Activated naive CD4-positive, alpha-beta T cell treated with Interleukin-2 at 50 U/mL for 16 hours (primary cell): Measurements from ENCODE around the gene PRDM8.
"Not testable (repeated sequence)": the region's sequence is repeated elsewhere in the genome, so short reads cannot be mapped to it uniquely, and the experiment has no call there.

Experiments
- DNase-seq: peaks from one replicate; pipeline ENCODE4 v3.0.0-alpha.2; 2020

The PRDM8 gene

GRCh38 chr4:80231180-80231579 is 33.9 kb downstream of the PRDM8 start:
- DNase-seq, result no peak

GRCh38 chr4:80232707-80233370 is 35.5 kb downstream of the PRDM8 start:
- no peak for DNase-seq

- DNase-seq, result no peak
These were observed 36.1 kb downstream of the PRDM8 start for GRCh38 chr4:80233390-80233789.

DNA sequence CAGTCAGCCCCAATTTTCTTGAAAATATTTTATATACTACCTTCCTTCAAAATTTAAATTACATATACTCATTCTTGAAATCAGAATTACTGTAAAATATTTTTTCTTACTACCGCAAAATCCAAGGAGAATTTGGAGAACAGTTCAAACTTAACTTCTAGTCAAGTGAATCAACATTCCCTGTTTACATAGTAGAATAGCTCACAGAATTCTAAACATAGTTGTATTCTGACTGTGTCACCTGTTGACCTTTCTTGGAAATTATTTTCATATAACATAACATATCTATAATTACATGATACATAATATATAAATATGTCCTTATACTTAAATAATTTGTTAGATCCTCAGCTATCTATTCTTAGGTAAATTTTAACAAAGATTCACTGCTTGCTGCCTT is 38.1 kb downstream of the PRDM8 start:
- no peak for DNase-seq

GRCh38 chr4:80237992-80238391 is 40.7 kb downstream of the PRDM8 start:
- no peak for DNase-seq

DNA sequence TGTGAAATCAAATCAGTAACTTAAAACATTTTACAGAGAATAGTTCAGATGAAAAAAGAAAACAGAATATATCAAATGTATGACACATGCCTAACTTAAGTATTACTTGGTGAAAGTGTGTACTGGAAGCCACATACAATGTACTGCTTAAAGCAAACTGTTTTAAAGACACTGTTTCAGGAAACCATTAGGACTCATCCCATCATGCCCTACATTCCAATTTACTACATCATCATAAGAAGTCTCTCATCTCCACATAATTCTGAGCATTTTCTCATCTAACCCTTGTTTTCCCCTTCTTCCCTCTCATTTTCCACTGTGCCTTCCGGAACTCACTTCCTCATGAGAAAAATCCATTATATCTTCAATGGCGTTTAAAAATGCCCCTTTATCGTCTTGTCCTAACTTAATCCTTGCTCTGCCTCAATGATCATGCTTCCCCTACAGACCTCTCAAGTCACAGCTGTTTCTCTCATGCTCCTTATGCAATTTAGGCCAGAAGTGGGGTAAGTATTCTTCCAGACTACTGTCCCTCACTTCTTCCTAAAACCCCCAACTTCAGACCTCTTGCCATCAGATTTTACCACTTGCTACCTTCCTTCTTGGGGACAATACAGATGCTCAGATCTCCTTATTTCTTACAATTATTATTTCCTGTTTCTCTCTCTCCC is 42.3 kb downstream of the PRDM8 start:
- no peak for DNase-seq

DNA sequence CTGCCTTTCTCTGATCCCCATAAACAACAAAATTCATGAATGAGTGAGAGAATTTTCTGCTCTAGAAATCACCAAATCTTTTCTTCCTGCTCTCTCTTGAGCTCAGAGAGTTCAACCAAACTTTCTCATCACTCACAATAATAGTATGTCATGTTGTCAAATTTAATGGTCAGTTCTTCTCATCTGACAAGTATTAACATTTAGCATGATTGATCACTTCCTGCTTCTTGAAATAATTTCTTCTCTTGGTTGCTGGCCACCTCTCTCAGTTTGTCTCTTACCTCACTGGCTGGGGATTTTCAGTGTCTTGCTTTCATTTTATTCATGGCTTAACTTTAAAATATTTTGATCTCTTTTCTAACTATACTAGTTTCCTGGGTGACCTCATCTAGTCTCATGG is 43.7 kb downstream of the PRDM8 start:
- DNase-seq, result no peak

- DNase-seq, result no peak
These were observed 46.1 kb downstream of the PRDM8 start for GRCh38 chr4:80243274-80244018.

GRCh38 chr4:80247484-80247883 is 50.2 kb downstream of the PRDM8 start:
- DNase-seq, result not testable (repeated sequence)

- DNase-seq, result no peak
These were observed 51.8 kb downstream of the PRDM8 start for GRCh38 chr4:80249144-80249543.

DNA sequence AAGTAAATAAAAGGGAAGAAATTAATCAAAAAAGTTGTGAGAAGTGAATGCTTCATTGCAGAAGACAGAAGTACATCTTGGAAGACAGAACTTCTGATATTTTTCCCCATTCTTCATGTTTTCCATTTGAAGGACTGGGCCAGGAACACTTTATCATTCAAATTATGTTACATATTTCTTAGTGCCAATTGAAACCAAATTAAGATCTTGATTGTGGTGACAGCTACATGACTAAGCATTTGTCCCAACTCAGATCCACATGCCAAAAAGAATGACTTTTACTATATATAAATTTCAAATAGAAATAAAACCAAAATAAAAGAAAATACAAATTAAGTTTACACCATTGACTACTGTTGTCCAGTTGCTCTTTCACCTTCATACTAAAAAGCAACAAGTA is 55.1 kb downstream of the PRDM8 start:
- DNase-seq, result no peak

GRCh38 chr4:80252953-80253352 is 55.6 kb downstream of the PRDM8 start:
- DNase-seq, result no peak

DNA sequence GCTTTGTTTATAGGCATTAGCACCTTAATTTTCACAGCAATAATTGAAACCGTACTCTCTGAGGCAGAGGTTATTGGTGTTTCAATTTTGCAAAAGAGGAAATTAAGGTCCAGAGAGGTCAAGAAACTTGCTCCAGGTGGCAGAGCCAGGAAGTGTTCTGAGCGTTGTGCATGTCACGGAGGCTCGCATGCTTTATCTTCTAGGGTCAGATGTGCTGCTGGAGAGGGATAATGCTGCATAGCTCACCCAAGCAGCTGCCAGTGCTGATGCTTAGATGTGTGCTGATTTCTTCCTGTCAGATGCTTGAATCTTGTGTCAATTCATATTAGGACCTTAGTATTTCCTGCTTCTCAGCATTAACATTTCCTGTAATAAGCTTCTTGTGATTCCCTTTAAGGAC is 56.2 kb downstream of the PRDM8 start:
- no peak for DNase-seq
